ENCODE results near the gene MACROD1.

DNA sequence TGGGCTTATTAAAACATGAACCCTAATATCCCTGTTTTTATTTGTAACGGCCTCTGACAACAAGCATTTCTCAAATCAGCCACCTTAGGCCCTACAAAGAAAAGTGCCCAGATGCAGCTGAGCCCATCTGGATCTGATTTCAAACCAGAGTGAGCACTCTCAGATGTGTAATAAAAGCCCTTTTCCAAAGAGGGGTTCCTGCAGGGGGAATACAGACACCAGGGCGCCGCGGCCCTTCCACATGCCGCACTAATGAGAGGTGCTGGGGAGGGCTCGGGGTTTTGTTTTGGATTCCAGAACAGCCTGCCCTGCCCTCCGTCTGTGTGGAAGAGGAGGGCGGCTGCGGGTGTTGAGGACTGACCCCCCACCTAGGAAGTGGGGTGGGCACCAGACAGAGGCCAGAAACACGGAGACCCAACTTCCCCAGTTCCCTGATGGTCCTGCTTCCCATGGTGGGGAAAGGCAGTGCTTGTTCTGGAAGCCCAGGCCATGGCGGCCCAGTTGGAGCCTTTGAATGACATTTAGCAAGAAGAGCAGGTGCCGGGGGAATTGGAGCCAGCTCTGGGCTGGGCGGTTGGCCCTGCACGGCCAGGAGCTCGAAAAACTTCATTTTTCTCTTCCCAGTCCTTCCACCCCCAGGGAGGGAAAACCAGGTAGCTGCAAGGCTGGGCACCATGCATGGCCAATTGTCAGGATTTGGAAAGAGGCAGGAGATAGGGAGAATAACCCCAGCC lies 63.7 kb downstream of the MACROD1 start:
- no peak for TF ChIP-seq CTCF (IDR thresholded peaks at IDR 0.05)
- TF ChIP-seq ZFX (IDR thresholded peaks at IDR 0.05; ENCODE audit: borderline replicate concordance) = no peak
